HUES64 (cell line): Measurements from ENCODE around the gene HSH2D.
A peak's percentile ranks its signal among the peaks of the same experiment; 100 is the strongest.

Experiments used
- H3K27ac ChIP-seq: 2 replicates; pipeline ENCODE4 v1.7.0; 2013; ENCODE audit warnings: low read depth, low read length, inconsistent platforms
- H3K27me3 ChIP-seq: 2 replicates; pipeline ENCODE4 v1.6.1; 2013; ENCODE audit warnings: mild to moderate bottlenecking, low read length; ENCODE audit not compliant: insufficient read depth
- H3K36me3 ChIP-seq: 2 replicates; pipeline ENCODE4 v1.6.1; 2013; ENCODE audit warnings: mild to moderate bottlenecking, low read length; ENCODE audit not compliant: insufficient read depth
- H3K4me1 ChIP-seq: 2 replicates; pipeline ENCODE4 v1.6.1; 2013; ENCODE audit warnings: mild to moderate bottlenecking, low read length, moderate library complexity; ENCODE audit not compliant: insufficient read depth
- H3K4me3 ChIP-seq: 2 replicates; pipeline ENCODE4 v1.5.1; 2013; ENCODE audit warnings: mild to moderate bottlenecking, low read length, moderate library complexity
- H3K9ac ChIP-seq: 2 replicates; pipeline ENCODE4 v1.6.1; 2013; ENCODE audit warnings: mild to moderate bottlenecking, low read depth, low read length
- H3K9me3 ChIP-seq: 2 replicates; pipeline ENCODE4 v1.6.1; 2013; ENCODE audit warnings: low read depth, low read length; ENCODE audit not compliant: insufficient read depth
- whole genome bisulfite sequencing: fragments of 150-250, 120-280 bp; methylation state at CpG from one replicate; pipeline ENCODE4 v1.1.7; 2013; ENCODE audit warnings: missing lambda C conversion rate; 5-methylcytosine and 5-hydroxymethylcytosine counted together

The HSH2D gene

GRCh38 chr19:16198370-16198651 is 54.8 kb downstream of the HSH2D start:
- 4% methylated on average over 18 of the region's 18 CpGs for WGBS
- Histone ChIP-seq H3K27ac (0 out of 2 replicates have a peak overlapping the region, but pooled peaks have one; percentile 51), H3K9me3 (no peaks in the 10 kb centered on the region), H3K36me3 (0 out of 2 replicates have a peak, but pooled peaks cover 2% of the 10 kb centered on the region), H3K9ac (peak overlapping the region; percentile 75), H3K4me3 (peak overlapping the region; percentile 94), H3K27me3 (no peaks in the 10 kb centered on the region), H3K4me1 (peaks cover 5% of the 10 kb centered on the region; the same call in 1 of the 2 replicates)

- peaks cover 8% of the 10 kb centered on the region; the same call in 1 of the 2 replicates for H3K36me3 ChIP-seq
- H3K4me1 ChIP-seq: peaks cover 5% of the 10 kb centered on the region; the same call in 1 of the 2 replicates
- no peaks in the 10 kb centered on the region for H3K27me3 ChIP-seq
- 90% methylated on average over 9 of the region's 9 CpGs for WGBS
- H3K4me3 ChIP-seq: no peak overlapping the region
- no peak overlapping the region for H3K9ac ChIP-seq
- H3K9me3 ChIP-seq: no peaks in the 10 kb centered on the region
- no peak overlapping the region for H3K27ac ChIP-seq
These were observed 55.9 kb downstream of the HSH2D start for GRCh38 chr19:16199275-16199932.

GRCh38 chr19:16200038-16201010 is 56.8 kb downstream of the HSH2D start:
- 91% methylated on average over 20 of the region's 20 CpGs for WGBS
- peaks cover 5% of the 10 kb centered on the region; the same call in 1 of the 2 replicates for H3K4me1 ChIP-seq
- no peak overlapping the region for H3K9ac ChIP-seq
- no peaks in the 10 kb centered on the region for H3K9me3 ChIP-seq
- no peak overlapping the region for H3K27ac ChIP-seq
- peaks cover 8% of the 10 kb centered on the region; the same call in 1 of the 2 replicates for H3K36me3 ChIP-seq
- no peaks in the 10 kb centered on the region for H3K27me3 ChIP-seq
- H3K4me3 ChIP-seq: no peak overlapping the region

- peaks cover 8% of the 10 kb centered on the region; the same call in 1 of the 2 replicates for H3K36me3 ChIP-seq
- H3K4me1 ChIP-seq: peaks cover 5% of the 10 kb centered on the region; the same call in 1 of the 2 replicates
- WGBS: 97% methylated on average over 4 of the region's 4 CpGs
- no peaks in the 10 kb centered on the region for H3K27me3 ChIP-seq
- no peak overlapping the region for H3K27ac ChIP-seq
- H3K9me3 ChIP-seq: no peaks in the 10 kb centered on the region
- no peak overlapping the region for H3K9ac ChIP-seq
- no peak overlapping the region for H3K4me3 ChIP-seq
These were observed 57.5 kb downstream of the HSH2D start for GRCh38 chr19:16201011-16201391.

- Histone ChIP-seq H3K27ac (no peak overlapping the region), H3K36me3 (peaks cover 8% of the 10 kb centered on the region; the same call in 1 of the 2 replicates), H3K4me3 (no peak overlapping the region), H3K4me1 (no peaks in the 10 kb centered on the region), H3K9me3 (no peaks in the 10 kb centered on the region), H3K9ac (no peak overlapping the region), H3K27me3 (no peaks in the 10 kb centered on the region)
- WGBS: 91% methylated on average over 21 of the region's 22 CpGs
These were observed 59.1 kb downstream of the HSH2D start for GRCh38 chr19:16202320-16203255.

- Histone ChIP-seq H3K4me1 (no peaks in the 10 kb centered on the region), H3K9ac (no peak overlapping the region), H3K9me3 (no peaks in the 10 kb centered on the region), H3K27me3 (no peaks in the 10 kb centered on the region), H3K27ac (no peak overlapping the region), H3K4me3 (no peak overlapping the region), H3K36me3 (peaks cover 16% of the 10 kb centered on the region; the same call in 1 of the 2 replicates)
- 95% methylated on average over 19 of the region's 19 CpGs for WGBS
These were observed 59.9 kb downstream of the HSH2D start for GRCh38 chr19:16203256-16204004.

GRCh38 chr19:16204005-16204294 is 60.5 kb downstream of the HSH2D start:
- no peaks in the 10 kb centered on the region for H3K4me1 ChIP-seq
- H3K9me3 ChIP-seq: no peaks in the 10 kb centered on the region
- no peak overlapping the region for H3K4me3 ChIP-seq
- H3K9ac ChIP-seq: no peak overlapping the region
- H3K27ac ChIP-seq: no peak overlapping the region
- no peaks in the 10 kb centered on the region for H3K27me3 ChIP-seq
- peaks cover 21% of the 10 kb centered on the region for H3K36me3 ChIP-seq
- WGBS: 84% methylated on average over 5 of the region's 5 CpGs

GRCh38 chr19:16205205-16206045 is 61.9 kb downstream of the HSH2D start:
- Histone ChIP-seq H3K9ac (no peak overlapping the region), H3K36me3 (peaks cover 36% of the 10 kb centered on the region), H3K9me3 (no peaks in the 10 kb centered on the region), H3K27ac (no peak overlapping the region), H3K4me3 (no peak overlapping the region), H3K4me1 (no peaks in the 10 kb centered on the region), H3K27me3 (no peaks in the 10 kb centered on the region)
- WGBS: 96% methylated on average over 11 of the region's 11 CpGs

GRCh38 chr19:16206046-16206605 is 62.6 kb downstream of the HSH2D start:
- no peak overlapping the region for H3K27ac ChIP-seq
- H3K4me3 ChIP-seq: no peak overlapping the region
- WGBS: 95% methylated on average over 11 of the region's 14 CpGs

More at GRCh38 chr19:16206046-16206605, 62.6 kb downstream of the HSH2D start:
- no peaks in the 10 kb centered on the region for H3K4me1 ChIP-seq
- no peak overlapping the region for H3K9ac ChIP-seq
- no peaks in the 10 kb centered on the region for H3K27me3 ChIP-seq
- H3K36me3 ChIP-seq: peaks cover 41% of the 10 kb centered on the region
- H3K9me3 ChIP-seq: no peaks in the 10 kb centered on the region
